ENCODE measurements around the gene CDPF1. TPM values are rescaled to one million over a fixed set of nuclear protein-coding genes. Genes with fewer than 3 reads are reported as not detected.

The CDPF1 gene
- total RNA-seq, 1 experiment from 2014 or later = 8.1 TPM

- H2AK5ac ChIP-seq (ENCODE audit: insufficient read length, low read length) = no peak within 1 kb of the TSS
- H3T11ph ChIP-seq (ENCODE audit: low read length) = no peak within 1 kb of the TSS
- Mint-ChIP-seq H3K36me3 (ENCODE audit: insufficient read depth in 1 of 3, low read depth in 3 of 3) (peaks cover 12 to 41% (median 19%) of the 10 kb centered on the region in 3 experiments), H3K9me3 (peaks cover 42 to 74% of the 10 kb centered on the region in 2 experiments), H3K27ac (no peak within 1 kb of the TSS), H3K4me1 (peaks cover 5 to 7% of the 10 kb centered on the region in 2 experiments; a peak in 3 of 4 replicates), H3K4me3 (peak within 1 kb of the TSS; percentile 55 to 68), H3K27me3 (ENCODE audit: low read depth) (peaks cover 87% of the 10 kb centered on the region)
- peak; percentile 43 for DNase-seq
- H3K27me3 ChIP-seq (ENCODE audit: insufficient read depth, low read length) = peaks cover 18% of the 10 kb centered on the region; the same call in 1 of the 2 replicates
- H3K79me1 ChIP-seq (ENCODE audit: insufficient read depth, low read depth, low read length, poor library complexity, severe bottlenecking) = no peaks in the 10 kb centered on the region
- no peaks in the 10 kb centered on the region for H3K79me2 ChIP-seq (ENCODE audit: insufficient read depth, low read length)
- no peak within 1 kb of the TSS for H3K18ac ChIP-seq (ENCODE audit: insufficient read length, low read depth, low read length)
- H3K23ac ChIP-seq (ENCODE audit: insufficient read length, low read depth, low read length) = no peak within 1 kb of the TSS
- no peak within 1 kb of the TSS for H2AFZ ChIP-seq (ENCODE audit: low read length)
- H2BK5ac ChIP-seq (ENCODE audit: insufficient read length, low read length) = no peak within 1 kb of the TSS
- no peak within 1 kb of the TSS for H2BK120ac ChIP-seq (ENCODE audit: low read depth, low read length, poor library complexity, severe bottlenecking)
- H3K23me2 ChIP-seq (ENCODE audit: insufficient read length, low read depth, low read length, poor library complexity, severe bottlenecking) = peaks cover 6% of the 10 kb centered on the region
- no peak within 1 kb of the TSS for H3K56ac ChIP-seq (ENCODE audit: insufficient read length, low read depth, low read length)
- H4K20me1 ChIP-seq (ENCODE audit: control insufficient read depth, insufficient read depth, insufficient read length) = no peaks in the 10 kb centered on the region
- no peaks in the 10 kb centered on the region for H3K9me3 ChIP-seq (ENCODE audit: control insufficient read depth, low read depth, low read length)
- H2BK15ac ChIP-seq (ENCODE audit: low read depth, low read length) = no peak within 1 kb of the TSS
- WGBS (ENCODE audit: extremely low coverage, insufficient read length, low lambda C conversion rate) = no CpG with 5 or more reads among the region's 30 CpGs
- H4K91ac ChIP-seq (ENCODE audit: insufficient read length, low read depth, low read length) = no peak within 1 kb of the TSS
- no peak within 1 kb of the TSS for H4K8ac ChIP-seq (replicated peaks; ENCODE audit: insufficient read length, low read depth, low read length)
- peak within 1 kb of the TSS; percentile 1 for H3K4me2 ChIP-seq (ENCODE audit: insufficient read depth, insufficient read length, low read length)
- H3K4me1 ChIP-seq (ENCODE audit: insufficient read depth, low read length) = no peaks in the 10 kb centered on the region
- TF ChIP-seq CTCF (conservative IDR thresholded peaks at IDR 0.05) = no peak
- H2BK20ac ChIP-seq (ENCODE audit: low read depth, low read length, poor library complexity, severe bottlenecking) = no peak within 1 kb of the TSS
- no peak within 1 kb of the TSS for H3K14ac ChIP-seq (ENCODE audit: insufficient read depth, low read length)
- H2BK12ac ChIP-seq (ENCODE audit: insufficient read length, low read depth, low read length) = no peak within 1 kb of the TSS
- H3K4ac ChIP-seq (ENCODE audit: low read depth, low read length) = no peak within 1 kb of the TSS
- H4K5ac ChIP-seq (ENCODE audit: insufficient read length, low read depth, low read length) = no peak within 1 kb of the TSS
- no peak within 1 kb of the TSS for H3K9ac ChIP-seq (ENCODE audit: extremely low read depth, insufficient read length, low read length)
- H3K27ac ChIP-seq (ENCODE audit: insufficient read length, low read depth, low read length) = no peak within 1 kb of the TSS
Measured at GRCh38 chr22:46263216-46263590, 13.1 kb upstream of the CDPF1 start, which contains the start of gene PKDREJ. PKDREJ (minus strand) TSS chr22:46263343; CDS start chr22:46263322, 21 bp downstream.
